HG03469 (cell line): ENCODE data around the gene MCTP2.

Experiments used
- ATAC-seq: cut with Tn5 transposase; IDR thresholded peaks from one replicate; pipeline ENCODE4 v1.9.1; 2021; ENCODE audit warnings: mild to moderate bottlenecking, moderate library complexity, moderate number of reproducible peaks; ENCODE audit not compliant: unreplicated experiment

Gene MCTP2

GRCh38 chr15:94293411-94294402, 62.3 kb downstream of the MCTP2 start:
- ATAC-seq, result no peak

GRCh38 chr15:94294556-94294955, 63.2 kb downstream of the MCTP2 start:
- ATAC-seq, result no peak

- ATAC-seq, result no peak
Observed at GRCh38 chr15:94295275-94295674, 63.9 kb downstream of the MCTP2 start.

- ATAC-seq, result no peak
Observed at GRCh38 chr15:94296717-94297116, 65.4 kb downstream of the MCTP2 start.

DNA sequence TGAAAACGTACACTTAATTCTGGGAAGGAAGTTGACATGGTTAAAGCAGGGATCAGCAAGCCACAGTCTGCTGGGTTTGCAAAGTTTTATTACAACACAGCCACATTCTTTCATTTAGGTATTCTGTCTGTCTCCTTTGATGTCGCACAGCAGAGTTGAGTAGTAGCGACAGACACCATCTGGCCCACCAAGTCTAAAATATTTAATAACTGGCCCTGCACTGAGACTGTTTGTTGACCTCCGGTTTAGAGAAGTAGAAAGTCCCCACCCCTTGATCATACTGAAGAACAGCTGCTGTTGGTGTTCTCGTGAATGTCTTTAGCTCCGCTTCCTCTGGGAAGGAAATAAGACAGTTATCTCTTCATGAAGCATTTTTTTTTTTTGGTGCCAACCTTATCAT, 66.2 kb downstream of the MCTP2 start:
- peak; percentile 40 for ATAC-seq

- no peak for ATAC-seq
Observed at GRCh38 chr15:94298364-94298763, 67.0 kb downstream of the MCTP2 start.

DNA sequence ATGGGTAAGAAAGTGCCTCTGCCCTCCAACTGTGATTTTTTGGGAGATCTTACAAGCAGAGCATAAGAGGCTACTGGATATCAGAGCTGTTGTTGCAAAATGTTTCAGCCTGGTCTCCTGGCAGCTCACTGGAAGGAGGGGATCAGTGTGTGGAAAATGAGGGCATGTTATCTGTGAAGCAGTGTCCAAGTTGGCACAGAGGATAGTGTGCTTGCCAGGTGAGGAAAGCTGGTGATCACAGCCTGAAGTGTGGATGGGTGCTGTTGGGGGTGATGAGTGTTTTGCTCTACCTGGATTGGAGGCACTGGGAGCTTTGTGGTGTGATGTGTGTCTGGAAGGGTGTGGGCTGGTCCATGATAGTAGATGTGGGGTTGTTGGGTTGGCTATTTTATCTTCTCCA, 69.3 kb downstream of the MCTP2 start:
- ATAC-seq, result no peak

DNA sequence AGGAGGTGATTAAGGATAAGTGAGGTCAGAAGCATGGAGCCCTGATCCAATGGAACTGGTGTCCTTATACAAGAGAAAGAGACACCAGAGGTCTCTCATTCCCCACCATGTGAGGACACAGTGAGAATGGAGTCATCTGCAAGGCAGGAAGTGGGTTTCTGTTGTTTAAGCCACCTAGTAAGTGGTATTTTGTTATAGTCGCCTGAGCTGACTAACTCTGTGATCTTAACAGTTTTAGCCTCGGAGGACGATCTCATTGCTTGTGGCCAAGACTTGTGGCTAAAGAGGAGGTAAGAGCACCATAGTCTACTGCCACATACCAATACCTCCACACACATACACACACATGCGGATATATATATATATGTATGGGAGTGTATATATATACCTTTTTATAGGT, 73.8 kb downstream of the MCTP2 start:
- peak; percentile 50 for ATAC-seq

DNA sequence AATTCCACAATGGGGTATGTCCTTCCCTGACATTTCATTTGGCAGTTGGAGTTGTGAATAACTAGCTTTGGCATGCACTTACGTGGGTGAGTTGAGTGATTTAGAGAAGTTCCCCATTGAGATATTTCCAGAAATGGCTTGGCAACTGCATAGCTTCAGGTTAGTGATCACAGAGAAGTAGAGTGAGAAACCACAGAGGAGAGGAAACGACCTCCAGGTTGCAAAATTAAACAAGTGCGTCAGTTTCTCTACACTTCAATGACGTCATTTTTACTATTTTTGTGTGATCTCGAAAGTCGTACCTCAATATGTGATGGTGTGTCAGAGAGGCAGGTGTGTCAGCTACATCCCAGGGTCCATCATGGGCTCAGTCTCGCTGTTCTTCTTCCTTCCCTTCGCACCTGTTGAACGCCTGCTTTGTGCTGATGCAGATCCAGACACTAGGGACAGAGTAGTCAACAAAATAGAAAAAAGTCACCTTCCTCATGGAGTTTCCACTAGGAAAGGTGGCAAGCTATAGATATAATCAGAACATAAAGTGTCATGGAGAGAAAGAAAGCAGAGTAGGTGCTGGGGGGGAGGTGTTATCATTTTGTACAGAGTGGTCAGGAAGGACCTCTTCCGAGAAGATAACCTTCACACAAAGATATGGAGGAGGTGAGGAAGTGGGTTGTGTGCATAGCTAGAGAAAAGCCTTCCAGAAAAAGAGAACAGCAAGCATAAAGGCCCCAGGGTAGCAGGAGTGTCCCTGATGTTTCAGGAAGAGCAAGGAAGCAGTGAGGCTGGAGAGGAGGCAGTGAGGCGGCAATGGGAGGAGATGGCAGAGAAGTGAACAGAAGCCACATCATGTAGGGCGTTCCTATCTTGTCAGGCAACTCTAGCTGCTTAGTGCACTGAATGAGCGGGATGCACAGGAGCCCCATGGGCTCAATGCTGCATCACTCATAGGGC, 75.6 kb downstream of the MCTP2 start:
- ATAC-seq, result peak; percentile 88

DNA sequence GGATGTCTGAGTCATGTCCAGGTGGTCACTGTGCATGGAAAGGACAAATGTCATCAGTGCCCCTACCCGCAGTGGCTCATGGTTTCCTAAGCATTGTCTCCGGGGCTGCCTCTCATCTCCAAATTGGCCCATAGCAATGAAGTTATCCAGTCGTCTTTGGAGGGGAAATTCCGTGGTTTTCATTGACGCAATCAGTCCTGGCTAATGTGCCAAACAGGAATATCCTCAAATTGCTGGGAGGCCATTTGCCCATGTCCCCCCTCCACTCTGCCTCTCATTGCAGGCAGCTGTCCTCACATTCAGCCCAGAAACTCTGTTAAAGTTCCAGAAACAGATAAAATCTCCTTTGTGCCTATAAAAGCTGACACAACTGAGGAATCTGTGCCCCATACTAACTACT, 81.6 kb downstream of the MCTP2 start:
- no peak for ATAC-seq

DNA sequence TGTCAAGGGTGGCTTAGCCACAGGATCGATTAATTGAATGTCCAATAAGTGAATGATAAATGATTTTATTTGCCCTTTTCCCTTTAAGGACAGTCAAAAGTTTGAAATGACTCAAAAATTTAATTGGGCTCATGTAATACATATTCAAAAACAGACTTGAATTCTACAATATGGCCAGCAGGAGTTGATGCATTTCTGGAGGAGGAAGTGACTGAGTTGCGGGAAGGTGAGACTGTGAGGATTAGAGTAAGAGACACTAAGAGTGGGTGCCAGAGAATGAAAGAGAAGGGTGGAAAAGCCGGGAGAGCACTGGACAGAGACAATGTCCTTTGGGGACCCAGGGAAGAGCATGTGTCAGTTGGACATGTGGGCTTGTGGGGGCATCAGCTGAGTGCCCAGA, 83.3 kb downstream of the MCTP2 start:
- ATAC-seq, result no peak

DNA sequence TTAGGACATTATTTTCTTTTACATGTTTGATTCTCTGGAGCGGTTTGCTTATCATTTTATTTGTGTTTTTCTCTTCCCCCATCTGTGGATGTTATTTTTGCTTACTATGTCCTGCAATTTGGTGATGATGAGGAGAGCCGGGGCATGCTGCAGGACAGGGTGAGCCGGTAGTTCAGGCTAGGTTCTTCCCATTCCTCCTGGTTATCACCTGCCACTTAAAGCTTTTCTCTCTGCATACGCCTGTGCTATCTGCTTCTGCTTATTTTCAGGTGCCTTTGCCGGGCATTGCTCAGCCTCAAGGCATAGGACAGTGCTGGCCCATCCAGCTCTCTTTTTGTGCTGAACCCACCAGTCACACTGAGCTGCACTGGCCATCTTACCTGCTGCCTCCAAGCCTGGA, 85.8 kb downstream of the MCTP2 start:
- no peak for ATAC-seq

DNA sequence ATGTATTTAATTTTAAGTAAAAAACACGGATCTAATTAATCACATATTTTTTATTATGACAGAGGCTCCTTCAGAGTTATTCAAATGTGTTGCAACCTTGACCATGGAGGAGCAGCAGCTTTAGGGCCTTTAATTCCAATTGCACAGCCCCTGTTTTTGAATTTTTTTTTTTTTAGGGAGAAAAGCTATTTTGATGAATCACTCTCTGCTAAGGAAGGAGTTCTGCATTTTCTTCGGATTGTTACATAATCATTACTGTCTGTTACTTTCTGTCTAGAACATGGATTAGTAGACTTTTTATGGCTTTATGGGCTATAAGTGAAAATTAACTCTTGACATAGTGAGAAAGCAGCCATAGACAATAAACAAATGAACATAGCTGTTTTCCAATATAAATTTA, 90.8 kb downstream of the MCTP2 start:
- no peak for ATAC-seq

DNA sequence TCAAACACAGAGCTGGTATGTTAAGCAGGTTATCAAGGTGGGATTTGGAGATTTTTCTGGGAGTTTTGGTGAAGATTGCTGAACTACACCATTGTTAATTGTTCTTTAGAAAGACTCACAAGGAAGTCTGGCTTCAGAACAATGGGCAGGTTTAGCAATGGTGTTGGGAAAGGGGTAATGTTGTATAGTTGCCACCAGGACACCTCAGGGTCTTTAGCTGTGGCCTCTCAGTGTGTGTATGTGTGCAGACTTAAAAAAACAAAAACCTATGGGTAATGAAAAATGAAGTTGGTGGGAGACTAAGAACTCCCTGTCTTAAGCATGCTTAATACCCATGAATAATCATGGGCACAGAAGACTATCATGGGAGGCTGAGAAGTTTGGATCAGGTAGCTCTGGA, 91.7 kb downstream of the MCTP2 start:
- ATAC-seq, result no peak

DNA sequence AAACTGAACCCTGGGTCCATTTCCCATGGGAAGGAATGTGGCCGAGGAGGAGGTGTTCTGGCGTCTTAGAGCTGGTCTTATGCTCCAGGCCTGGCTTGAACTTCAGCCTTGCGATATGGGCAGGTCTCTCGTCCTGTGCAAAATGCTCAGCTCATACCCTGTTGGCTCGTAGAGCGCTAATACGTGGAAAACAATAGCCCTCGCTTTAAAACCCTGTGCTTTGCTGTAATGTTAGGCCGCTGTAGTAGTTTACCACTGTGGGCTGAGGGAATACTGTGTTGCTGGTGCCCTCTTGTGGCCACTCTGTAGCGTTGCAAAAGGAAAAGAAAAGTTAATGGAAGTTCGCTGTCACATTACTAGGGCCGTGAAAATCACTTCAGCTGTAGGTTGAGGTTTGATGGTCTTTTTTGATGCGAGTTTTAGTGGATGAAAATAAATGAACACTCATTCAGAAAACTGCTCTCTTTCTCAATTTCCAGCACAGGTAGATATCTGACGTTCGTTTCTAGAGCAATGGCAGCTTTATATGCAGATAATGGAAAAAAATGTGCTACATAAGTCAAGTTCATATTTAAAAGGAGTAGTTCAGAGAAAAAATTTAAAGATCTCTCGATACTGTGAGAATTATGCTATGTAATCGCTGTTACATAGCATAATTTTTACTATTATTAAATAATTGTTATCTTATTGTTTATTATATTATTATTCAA, 92.9 kb downstream of the MCTP2 start:
- ATAC-seq, result peak; percentile 83

GRCh38 chr15:94324835-94325767, 93.7 kb downstream of the MCTP2 start:
- ATAC-seq, result no peak

- no peak for ATAC-seq
Observed at GRCh38 chr15:94327356-94327936, 96.1 kb downstream of the MCTP2 start.

DNA sequence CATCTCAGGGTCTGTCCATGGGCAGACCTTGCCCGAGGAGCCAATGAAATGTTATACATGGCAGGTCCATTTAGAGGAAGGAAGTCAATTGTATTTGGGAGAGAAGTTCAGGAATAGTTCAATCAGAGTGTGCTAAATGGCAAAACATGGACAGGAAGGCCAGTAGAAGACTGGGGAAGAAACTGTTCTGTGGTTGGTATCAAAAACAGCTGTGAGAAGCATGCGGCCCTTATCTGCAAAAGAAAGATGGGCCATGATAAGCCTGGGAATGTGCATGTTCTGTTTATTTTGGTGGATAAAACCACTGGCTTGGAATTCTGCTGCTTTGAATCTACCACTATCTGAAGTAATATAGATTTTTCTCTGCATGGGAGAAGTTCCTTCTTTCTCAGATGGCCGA, 100.4 kb downstream of the MCTP2 start:
- ATAC-seq, result no peak

GRCh38 chr15:94335616-94336015, 104.3 kb downstream of the MCTP2 start:
- ATAC-seq, result no peak
